Brain microvascular endothelial cell (primary cell): ENCODE results near the gene ARHGEF16.

Experiments used
- DNase-seq: peaks from one replicate; pipeline ENCODE4 v3.0.0-alpha.2; 2020
- H3K27ac ChIP-seq: fragments of 250-450 bp; sonication (Bioruptor Pico); 2 replicates; pipeline ENCODE4 v1.5.1; 2020; ENCODE audit warnings: mild to moderate bottlenecking, moderate library complexity
- H3K27me3 ChIP-seq: fragments of 250-450 bp; sonication (Bioruptor Pico); replicated peaks from 2 replicates; pipeline ENCODE4 v1.5.1; 2020; ENCODE audit warnings: mild to moderate bottlenecking
- H3K36me3 ChIP-seq: fragments of 250-450 bp; sonication (Bioruptor Pico); replicated peaks from 2 replicates; pipeline ENCODE4 v1.5.1; 2020; ENCODE audit warnings: mild to moderate bottlenecking
- H3K4me3 ChIP-seq: 2 replicates; pipeline ENCODE4 v1.5.1; 2011; ENCODE audit warnings: low read depth, mild to moderate bottlenecking, control low read depth, low read length, moderate library complexity
- CTCF ChIP-seq: IDR thresholded peaks from 2 replicates; pipeline ENCODE4 v1.5.1; 2011; ENCODE audit warnings: low read depth, mild to moderate bottlenecking, moderate library complexity, low read length, control low read depth, inconsistent platforms; ENCODE audit errors: missing control alignments
- in situ Hi-C: cut with HindIII; loops from 2 replicates; pipeline ENCODE4 v1.10.0; 2017; ENCODE audit warnings: low sequenced_read_pairs, low pct_ligation_motif_present

The ARHGEF16 gene

GRCh38 chr1:3475839-3476573 is 21.5 kb downstream of the ARHGEF16 start:
- in situ Hi-C loops, result no loop called here
- DNase-seq, result no peak
- Histone ChIP-seq H3K36me3 (no peaks in the 10 kb centered on the region), H3K27me3 (no peaks in the 10 kb centered on the region), H3K4me3 (no peak overlapping the region), H3K27ac (no peak overlapping the region)
- TF ChIP-seq CTCF, result no peak

- in situ Hi-C loops, result no loop called here
Observed at GRCh38 chr1:3476666-3477065, 22.2 kb downstream of the ARHGEF16 start.

GRCh38 chr1:3477241-3477995 is 23.0 kb downstream of the ARHGEF16 start:
- Histone ChIP-seq H3K4me3 (no peak overlapping the region), H3K27ac (no peak overlapping the region), H3K27me3 (no peaks in the 10 kb centered on the region), H3K36me3 (no peaks in the 10 kb centered on the region)
- in situ Hi-C loops, result no loop called here
- DNase-seq, result no peak
- TF ChIP-seq CTCF, result no peak

More at GRCh38 chr1:3476666-3477065, 22.2 kb downstream of the ARHGEF16 start:
- no peak for TF ChIP-seq CTCF
- no peak for DNase-seq
- Histone ChIP-seq H3K4me3 (no peak overlapping the region), H3K27me3 (no peaks in the 10 kb centered on the region), H3K27ac (no peak overlapping the region), H3K36me3 (no peaks in the 10 kb centered on the region)

- DNase-seq, result no peak
- no peak for TF ChIP-seq CTCF
- no peak overlapping the region for H3K27ac ChIP-seq
- no peaks in the 10 kb centered on the region for H3K36me3 ChIP-seq
- in situ Hi-C loops, result no loop called here
- H3K27me3 ChIP-seq, result no peaks in the 10 kb centered on the region
- no peak overlapping the region for H3K4me3 ChIP-seq
Observed at GRCh38 chr1:3478187-3478586, 23.7 kb downstream of the ARHGEF16 start.

- in situ Hi-C loops, result no loop called here
- no peak for DNase-seq
- Histone ChIP-seq H3K27me3 (no peaks in the 10 kb centered on the region), H3K4me3 (no peak overlapping the region), H3K27ac (no peak overlapping the region), H3K36me3 (no peaks in the 10 kb centered on the region)
- TF ChIP-seq CTCF, result no peak
Observed at GRCh38 chr1:3479511-3480368, 25.3 kb downstream of the ARHGEF16 start.
